IPS-11a (cell line): ENCODE measurements around the gene ATG13.
"Not testable (repeated sequence)": the region's sequence is repeated elsewhere in the genome, so short reads cannot be mapped to it uniquely, and the experiment has no call there.

Source experiments
- H3K4me3 ChIP-seq: one replicate; pipeline ENCODE4 v1.5.1; 2013; ENCODE audit warnings: low read depth, low read length, control low read depth

Gene ATG13

DNA sequence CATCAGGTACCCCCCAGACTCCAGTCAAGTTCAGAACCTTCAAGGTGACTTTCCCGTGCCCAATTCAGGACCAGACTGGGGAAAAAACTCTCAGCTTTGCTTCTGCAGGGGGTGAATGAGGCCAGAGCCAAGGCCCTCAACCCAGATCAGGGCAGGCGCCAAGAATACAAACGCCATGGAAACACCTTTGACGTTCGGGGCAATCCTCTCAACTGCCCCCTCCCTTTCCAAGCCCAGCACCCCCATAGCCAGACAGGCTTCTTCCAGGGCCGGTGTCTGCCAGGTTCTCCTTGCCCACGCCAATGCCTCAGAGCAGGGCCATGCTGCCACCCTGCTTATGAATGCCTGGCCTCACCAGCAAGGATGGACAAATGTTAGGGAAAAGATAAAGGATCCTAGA, 77.3 kb downstream of the ATG13 start:
- no peak overlapping the region for H3K4me3 ChIP-seq

GRCh38 chr11:46695345-46696211, 78.2 kb downstream of the ATG13 start:
- H3K4me3 ChIP-seq, result no peak overlapping the region

GRCh38 chr11:46696212-46696558, 78.8 kb downstream of the ATG13 start:
- H3K4me3 ChIP-seq, result no peak overlapping the region

GRCh38 chr11:46697303-46697702, 80.0 kb downstream of the ATG13 start:
- no peak overlapping the region for H3K4me3 ChIP-seq

DNA sequence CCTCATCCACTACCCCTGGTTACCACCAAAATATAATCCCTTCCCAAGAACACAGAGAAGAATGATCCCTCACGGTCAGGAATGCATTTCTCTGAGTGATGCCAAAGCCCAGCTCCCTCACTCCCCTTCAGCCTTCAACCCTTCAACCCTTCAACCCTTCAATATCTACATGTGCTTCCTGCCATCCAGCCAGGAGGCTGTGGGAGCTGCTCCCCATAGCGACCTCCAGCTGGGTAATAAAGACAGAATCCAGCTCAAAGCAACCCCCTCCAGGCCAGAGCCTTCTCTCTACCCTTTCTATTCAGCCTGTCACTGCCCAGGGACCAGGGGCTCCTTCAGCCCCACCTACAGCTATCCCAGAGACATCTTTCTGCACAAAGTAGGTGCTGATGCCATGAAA, 80.4 kb downstream of the ATG13 start:
- no peak overlapping the region for H3K4me3 ChIP-seq

GRCh38 chr11:46698597-46698996, 81.2 kb downstream of the ATG13 start:
- H3K4me3 ChIP-seq, result no peak overlapping the region

DNA sequence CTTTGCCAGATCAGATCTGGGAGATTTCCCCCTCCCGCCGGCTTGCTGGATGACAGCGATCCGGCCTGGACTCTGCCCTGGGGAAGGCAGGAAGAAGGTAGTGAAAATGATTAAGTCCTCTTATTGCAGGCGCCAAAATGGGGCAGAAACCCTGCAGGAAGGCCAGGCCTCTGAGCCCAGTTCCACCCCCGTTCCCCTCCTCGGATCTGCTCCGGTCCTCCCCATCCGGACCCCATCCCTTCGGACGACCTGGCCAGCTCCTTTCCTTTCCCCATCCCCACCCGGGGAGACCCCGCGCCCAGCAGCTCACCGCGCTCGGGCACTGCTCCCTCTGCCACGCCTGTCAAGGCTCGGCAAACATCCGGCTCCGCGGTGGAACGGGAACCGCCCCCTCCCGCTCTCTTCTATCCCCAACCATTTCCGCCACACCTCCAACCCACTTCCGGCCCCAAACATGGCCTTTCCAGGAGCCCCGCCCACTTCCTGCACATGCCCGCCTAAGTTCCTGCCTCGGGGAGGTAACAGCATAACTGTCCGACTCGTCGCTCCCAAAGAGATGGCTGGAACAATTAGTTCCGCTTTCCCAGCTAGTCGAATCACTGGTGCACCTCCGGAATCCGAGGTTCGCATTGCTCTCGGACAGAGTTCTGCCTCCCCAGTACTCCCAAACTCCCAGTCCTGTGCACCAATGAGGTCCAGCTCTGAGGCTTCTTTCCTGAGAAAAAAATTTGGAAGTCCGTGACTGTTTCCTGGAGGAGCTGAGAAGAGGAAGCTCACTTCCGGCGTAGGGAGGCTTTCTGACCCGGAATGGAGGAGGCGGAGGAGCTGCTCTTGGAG, 83.1 kb downstream of the ATG13 start, which contains the start of the genes ARHGAP1 and ZNF408:
ARHGAP1 (minus strand) TSS at position 379 of the 837 bp plus-strand sequence. CDS start 4,512 bp downstream, outside the sequence.
ZNF408 (plus strand) TSS at position 791 of the 837 bp plus-strand sequence; CDS start at position 808, 17 bp downstream.
- H3K4me3 ChIP-seq, result peak within 1 kb of the TSS; percentile 96

DNA sequence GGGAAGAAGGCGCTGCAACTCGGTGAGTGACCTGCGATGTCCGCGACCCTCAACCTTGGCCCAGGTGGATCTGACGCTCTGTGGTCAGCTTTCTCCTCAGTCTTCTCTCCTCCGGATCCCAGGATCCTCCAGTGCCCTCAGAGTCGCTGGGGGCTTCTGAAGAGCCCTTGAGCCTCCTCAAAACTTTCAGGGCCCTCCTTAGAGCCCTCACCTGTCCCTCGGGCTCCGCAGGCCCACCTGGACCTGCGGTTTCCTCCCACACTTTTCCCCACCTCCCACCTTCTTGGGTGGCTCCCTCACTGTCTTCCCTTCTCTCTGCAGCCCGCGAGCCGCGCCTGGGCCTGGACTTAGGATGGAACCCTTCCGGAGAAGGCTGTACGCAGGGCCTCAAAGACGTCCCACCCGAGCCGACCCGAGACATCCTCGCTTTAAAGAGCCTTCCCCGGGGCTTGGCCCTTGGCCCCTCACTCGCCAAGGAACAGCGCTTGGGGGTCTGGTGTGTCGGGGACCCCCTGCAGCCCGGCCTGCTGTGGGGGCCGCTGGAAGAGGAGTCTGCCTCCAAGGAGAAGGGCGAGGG, 83.8 kb downstream of the ATG13 start:
- H3K4me3 ChIP-seq, result peak overlapping the region; percentile 96

- H3K4me3 ChIP-seq, result no peak overlapping the region
Observed at GRCh38 chr11:46705070-46705688, 87.8 kb downstream of the ATG13 start.

DNA sequence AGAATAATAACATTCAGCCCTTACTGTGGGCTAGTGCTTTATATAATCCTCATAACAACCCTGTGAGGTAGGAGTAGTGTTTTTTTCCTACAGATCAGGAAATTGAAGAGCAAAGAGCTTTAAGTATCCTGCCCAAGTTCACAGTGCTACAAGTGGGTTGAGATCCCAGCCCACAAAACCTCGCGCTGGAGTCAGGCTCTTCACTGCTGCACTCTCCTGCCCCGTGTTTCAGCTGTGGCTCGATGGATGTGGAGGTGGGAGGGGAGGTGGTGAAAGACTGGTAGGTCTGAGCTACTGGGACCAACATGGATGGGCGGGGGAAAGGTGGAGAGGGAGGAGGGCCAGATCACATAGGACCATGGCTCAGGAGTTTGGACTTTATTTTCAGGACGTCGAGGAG, 89.5 kb downstream of the ATG13 start:
- no peak overlapping the region for H3K4me3 ChIP-seq

DNA sequence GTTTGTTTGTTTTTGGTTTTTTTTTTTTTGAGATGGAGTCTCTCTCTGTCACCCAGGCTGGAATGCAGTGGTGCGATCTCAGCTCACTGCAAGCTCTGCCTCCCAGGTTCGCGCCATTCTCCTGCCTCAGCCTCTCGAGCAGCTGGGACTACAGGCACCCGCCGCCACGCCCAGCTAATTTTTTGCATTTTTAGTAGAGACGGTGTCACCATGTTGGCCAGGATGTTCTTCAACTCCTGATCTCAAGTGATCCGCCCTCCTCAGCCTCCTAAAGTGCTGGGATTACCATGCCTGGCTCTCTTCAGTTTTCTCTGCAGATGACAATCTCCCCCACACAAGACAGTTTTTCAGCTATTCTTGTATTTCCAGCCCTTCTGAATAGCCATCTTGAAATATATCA, 92.0 kb downstream of the ATG13 start:
- H3K4me3 ChIP-seq, result not testable (repeated sequence)

DNA sequence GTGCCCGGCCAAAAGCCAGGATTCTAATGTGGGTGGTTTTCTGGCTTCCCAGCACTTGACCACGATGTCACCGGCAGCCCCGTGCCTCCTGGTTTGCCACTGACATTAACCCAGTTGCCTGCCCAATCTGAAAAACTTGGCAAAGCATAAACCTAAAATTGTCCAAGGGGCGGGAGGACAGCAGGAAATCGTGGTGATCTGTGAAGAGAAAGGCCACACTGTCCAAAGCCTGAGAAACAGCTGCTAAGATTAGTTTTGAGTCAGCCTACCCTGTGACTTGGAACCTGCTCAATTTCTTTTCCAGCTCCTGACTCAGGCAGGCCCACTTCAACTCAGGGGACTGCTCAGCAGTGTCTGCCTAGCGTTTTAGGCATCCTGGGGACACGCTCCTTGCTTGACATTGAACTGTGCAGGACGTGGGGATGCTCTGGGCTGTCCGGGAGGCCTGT, 93.5 kb downstream of the ATG13 start:
- H3K4me3 ChIP-seq, result no peak overlapping the region

GRCh38 chr11:46711303-46711702, 94.0 kb downstream of the ATG13 start:
- H3K4me3 ChIP-seq, result no peak overlapping the region

- H3K4me3 ChIP-seq, result no peak overlapping the region
Observed at GRCh38 chr11:46712874-46713576, 95.7 kb downstream of the ATG13 start.

GRCh38 chr11:46717825-46718154, 100.4 kb downstream of the ATG13 start:
- not testable (repeated sequence) for H3K4me3 ChIP-seq

DNA sequence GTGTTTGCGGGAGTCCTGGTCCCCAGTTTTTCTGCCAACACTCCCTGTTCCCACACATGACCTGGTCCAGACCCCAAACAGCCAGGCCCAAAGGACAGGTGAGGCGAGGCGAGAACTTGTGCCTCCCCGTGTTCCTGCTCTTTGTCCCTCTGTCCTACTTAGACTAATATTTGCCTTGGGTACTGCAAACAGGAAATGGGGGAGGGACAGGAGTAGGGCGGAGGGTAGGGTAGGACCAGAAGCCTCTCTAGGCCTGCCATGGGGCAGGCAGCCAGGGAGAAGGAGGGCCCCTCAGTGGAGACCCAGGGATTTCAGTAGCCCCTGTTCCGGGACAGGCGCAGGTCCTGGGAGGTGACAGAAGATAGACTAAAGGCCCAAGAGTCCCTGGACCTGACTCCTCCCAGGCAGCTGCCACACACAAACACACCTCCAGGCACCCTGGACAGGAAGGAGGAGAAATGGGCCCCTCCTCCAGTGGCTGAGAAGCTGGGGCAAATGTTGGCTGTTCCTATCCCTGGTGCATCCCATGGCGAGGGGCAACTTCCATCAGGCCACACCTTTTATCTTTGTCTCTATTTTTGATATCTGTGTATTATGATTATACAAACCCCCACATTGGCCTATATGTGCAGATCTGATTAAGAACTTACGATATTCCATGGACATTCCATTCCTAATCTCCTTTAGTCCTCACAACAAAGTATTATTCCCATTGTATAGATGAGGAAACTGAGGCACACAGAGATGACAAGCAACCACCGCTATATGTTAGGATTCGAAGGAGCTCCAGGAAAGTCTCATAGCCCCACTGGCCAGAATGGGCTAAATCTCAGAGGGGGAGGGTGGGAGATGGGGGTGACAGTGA, 101.0 kb downstream of the ATG13 start:
- no peak overlapping the region for H3K4me3 ChIP-seq

GRCh38 chr11:46719048-46719542, 101.7 kb downstream of the ATG13 start, which contains the start of gene F2:
TSS of gene F2 (plus strand) at chr11:46719213. CDS start at chr11:46719236, 23 bp downstream.
- no peak within 1 kb of the TSS for H3K4me3 ChIP-seq

DNA sequence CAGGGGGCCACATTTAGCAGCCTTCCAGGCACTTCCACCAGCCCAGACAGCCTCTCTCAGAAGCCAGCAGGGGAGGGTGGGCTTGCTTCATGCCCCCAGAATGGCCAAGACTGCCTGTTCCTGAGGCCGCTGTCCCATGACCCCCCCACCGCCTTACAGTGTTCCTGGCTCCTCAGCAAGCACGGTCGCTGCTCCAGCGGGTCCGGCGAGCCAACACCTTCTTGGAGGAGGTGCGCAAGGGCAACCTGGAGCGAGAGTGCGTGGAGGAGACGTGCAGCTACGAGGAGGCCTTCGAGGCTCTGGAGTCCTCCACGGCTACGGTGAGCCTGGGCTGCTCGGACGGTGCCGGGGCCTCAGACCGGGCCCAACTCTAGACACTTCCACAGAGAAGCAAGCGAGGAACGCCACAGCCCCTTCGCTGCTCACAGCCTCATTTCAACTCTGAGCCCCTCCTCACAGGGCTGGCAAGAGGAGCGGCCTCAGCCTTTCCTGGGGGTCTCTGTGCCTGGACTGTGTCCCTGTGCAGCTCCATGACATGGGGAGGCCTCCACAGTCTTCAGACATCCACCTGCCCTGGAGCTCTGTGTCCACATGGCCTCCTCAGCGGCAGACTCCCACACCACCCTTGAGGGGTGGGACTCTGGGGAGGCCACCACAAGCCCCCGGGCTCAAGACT, 102.3 kb downstream of the ATG13 start:
- H3K4me3 ChIP-seq, result no peak overlapping the region

DNA sequence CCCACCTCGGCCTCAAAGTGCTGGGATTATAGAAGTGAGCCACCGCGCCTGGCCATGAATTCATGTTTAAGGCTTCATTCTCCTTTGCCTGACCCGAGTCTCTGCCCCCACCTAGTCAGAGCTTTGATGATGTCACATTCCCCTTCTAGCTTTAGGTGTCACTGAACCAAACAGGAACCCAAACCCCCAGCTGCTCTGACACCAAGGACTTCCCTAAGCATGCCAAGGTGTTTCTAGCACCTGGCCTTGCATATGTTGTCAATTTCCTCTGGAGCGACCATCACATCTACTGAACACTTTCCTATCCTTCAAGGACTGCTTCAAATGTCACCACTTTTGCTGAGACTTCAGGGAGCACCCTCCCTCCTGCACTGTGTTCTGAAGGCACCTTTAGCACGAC, 103.9 kb downstream of the ATG13 start:
- H3K4me3 ChIP-seq, result no peak overlapping the region
